ENCODE results near the gene HSPBP1.

The HSPBP1 gene

GRCh38 chr19:55255618-55256423 lies 24.1 kb downstream of the HSPBP1 start:
- DNase-seq (ENCODE audit: low read depth in 2 of 2) = peak; percentile 50 to 59

GRCh38 chr19:55254625-55254977 lies 25.3 kb downstream of the HSPBP1 start:
- DNase-seq (ENCODE audit: low read depth in 2 of 2) = no peak

- peak; percentile 24 to 33 for DNase-seq (ENCODE audit: low read depth in 2 of 2)
Measured at GRCh38 chr19:55253842-55254624, 25.9 kb downstream of the HSPBP1 start.

- no peak for DNase-seq (ENCODE audit: low read depth in 2 of 2)
Measured at GRCh38 chr19:55252760-55253663, 26.9 kb downstream of the HSPBP1 start.

GRCh38 chr19:55251341-55252081 lies 28.4 kb downstream of the HSPBP1 start:
- peak; percentile 15 to 35 for DNase-seq (ENCODE audit: low read depth in 2 of 2)

- no peak for DNase-seq (ENCODE audit: low read depth in 2 of 2)
Measured at GRCh38 chr19:55250262-55251036, 29.5 kb downstream of the HSPBP1 start.

- no peak for DNase-seq (ENCODE audit: low read depth in 2 of 2)
Measured at GRCh38 chr19:55249841-55250240, 30.1 kb downstream of the HSPBP1 start.

GRCh38 chr19:55248704-55249103 lies 31.2 kb downstream of the HSPBP1 start:
- no peak for DNase-seq (ENCODE audit: low read depth in 2 of 2)

GRCh38 chr19:55248166-55248675 lies 31.7 kb downstream of the HSPBP1 start:
- DNase-seq (ENCODE audit: low read depth in 2 of 2) = no peak

- no peak for DNase-seq (ENCODE audit: low read depth in 2 of 2)
Measured at GRCh38 chr19:55247621-55248099, 32.2 kb downstream of the HSPBP1 start.

- DNase-seq (ENCODE audit: low read depth in 2 of 2) = no peak
Measured at GRCh38 chr19:55246462-55247451, 33.2 kb downstream of the HSPBP1 start.

GRCh38 chr19:55245236-55245904 lies 34.5 kb downstream of the HSPBP1 start:
- no peak for DNase-seq (ENCODE audit: low read depth in 2 of 2)

GRCh38 chr19:55244004-55244680 lies 35.8 kb downstream of the HSPBP1 start:
- DNase-seq (ENCODE audit: low read depth in 2 of 2) = no peak

GRCh38 chr19:55242517-55242916 lies 37.4 kb downstream of the HSPBP1 start:
- DNase-seq (ENCODE audit: low read depth in 2 of 2) = no peak

- DNase-seq (ENCODE audit: low read depth in 2 of 2) = no peak
Measured at GRCh38 chr19:55241935-55242464, 37.9 kb downstream of the HSPBP1 start.

- DNase-seq (ENCODE audit: low read depth in 2 of 2) = no peak
Measured at GRCh38 chr19:55241143-55241934, 38.6 kb downstream of the HSPBP1 start.

GRCh38 chr19:55240713-55241020 lies 39.2 kb downstream of the HSPBP1 start:
- DNase-seq (ENCODE audit: low read depth in 2 of 2) = no peak

All from stimulated activated CD8-positive, alpha-beta memory T cell treated with anti-CD3 and anti-CD28 coated beads, Interleukin-2, amount 100 ng/mL, for 48 hours (primary cell).